CD1c-positive myeloid dendritic cell (primary cell): ENCODE data around the gene TTC7B.

Experiments used
- DNase-seq: peaks from one replicate; pipeline ENCODE4 v3.0.0-alpha.2; 2016; ENCODE audit errors: extremely low spot score

Gene TTC7B

GRCh38 chr14:90674716-90675115 is 141.5 kb downstream of the TTC7B start:
- DNase-seq: no peak

- DNase-seq: peak; percentile 47
These were observed 142.1 kb downstream of the TTC7B start for GRCh38 chr14:90674043-90674670.

DNA sequence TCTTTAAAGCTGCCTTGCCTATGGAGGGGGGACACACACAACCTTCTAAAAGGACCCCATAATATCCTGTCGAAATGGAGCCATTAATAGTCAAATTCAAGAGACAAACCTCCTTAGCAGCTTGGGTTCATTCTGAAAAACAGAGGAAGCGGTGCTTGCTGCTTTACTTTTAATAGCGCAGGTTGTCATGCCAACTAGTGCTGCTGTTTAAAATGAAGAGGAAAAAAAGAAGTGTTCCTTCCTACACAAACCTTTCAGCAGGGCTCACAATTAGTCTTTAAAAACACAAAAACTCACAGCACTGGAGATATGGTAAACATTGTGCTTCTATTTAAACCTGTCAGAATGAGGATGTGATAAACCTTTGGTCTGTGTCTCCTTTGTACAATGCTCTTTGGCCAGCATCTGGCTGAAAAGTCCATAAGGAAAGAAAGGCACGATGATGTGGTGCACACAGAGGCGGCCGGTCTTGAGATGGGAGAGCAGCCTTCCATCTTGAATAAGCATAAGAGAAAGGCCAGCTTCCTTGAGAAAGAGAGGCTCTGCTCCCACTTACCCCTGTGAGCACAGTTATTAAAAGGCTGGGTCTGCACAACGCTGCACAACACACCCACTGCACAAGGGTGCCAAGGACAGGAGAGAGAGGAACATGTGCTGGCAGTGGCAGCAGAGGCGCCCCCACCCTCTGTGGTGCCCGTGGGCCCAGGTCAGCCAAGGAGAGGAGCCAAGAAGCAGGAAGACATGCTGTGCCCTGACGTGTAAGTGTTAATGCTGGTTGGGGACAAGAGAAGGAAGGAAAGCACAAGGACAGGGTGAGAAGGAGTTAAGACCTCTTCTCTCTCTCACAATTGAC is 144.6 kb downstream of the TTC7B start:
- DNase-seq: peak; percentile 72

GRCh38 chr14:90669731-90670130 is 146.5 kb downstream of the TTC7B start:
- peak; percentile 64 for DNase-seq

DNA sequence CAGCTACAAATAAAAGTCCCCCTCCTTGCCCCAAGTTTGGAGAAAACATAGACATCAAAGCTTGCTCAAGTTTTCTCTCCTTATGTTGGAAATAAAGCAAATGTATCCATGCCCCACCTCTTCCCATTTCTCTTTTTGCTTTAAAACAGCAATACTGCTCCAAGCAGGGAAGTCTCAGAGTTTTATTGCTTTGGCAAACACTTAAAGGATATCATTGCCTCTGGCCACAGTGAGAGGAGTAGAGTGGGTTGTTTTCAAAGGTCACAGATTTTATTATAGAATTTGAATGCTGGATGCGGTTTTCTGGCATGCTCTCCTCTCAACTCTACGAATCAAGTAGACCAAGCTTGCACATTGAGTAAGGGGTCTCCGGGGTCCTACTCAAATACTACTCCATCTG is 149.7 kb downstream of the TTC7B start:
- no peak for DNase-seq

DNA sequence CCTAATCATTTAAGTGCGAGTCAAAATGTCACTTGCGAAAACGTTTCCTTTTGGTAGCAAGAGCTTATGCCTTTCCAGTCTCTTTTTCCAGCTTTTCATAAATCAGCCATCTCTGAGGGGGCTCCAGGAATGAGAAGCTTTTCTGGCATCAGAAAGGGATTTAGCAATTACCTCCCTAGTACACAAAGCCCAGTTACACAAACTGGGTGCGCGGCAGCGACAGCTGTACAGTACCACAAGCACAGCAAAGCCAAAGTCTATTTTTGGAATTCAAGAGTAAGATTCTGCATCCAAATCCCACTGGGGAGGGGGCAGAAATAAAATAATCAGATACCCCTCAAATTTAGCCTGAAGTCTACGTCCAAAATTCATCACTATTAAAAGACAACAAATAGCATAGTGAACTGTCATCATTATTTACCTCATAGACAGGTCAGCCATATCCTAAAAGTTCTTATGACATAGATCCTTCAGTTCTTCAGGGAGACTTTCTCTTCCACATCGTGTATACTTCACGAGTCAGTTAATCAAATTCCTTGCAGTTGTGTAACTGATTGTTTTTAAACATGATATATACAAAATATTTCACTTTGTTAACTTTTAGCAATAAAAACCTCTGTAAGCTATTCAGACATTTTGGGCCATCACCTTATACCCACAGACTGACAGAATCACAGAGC is 150.8 kb downstream of the TTC7B start:
- DNase-seq: no peak

- no peak for DNase-seq
These were observed 151.3 kb downstream of the TTC7B start for GRCh38 chr14:90664911-90665310.

GRCh38 chr14:90663680-90664079 is 152.6 kb downstream of the TTC7B start:
- no peak for DNase-seq

DNA sequence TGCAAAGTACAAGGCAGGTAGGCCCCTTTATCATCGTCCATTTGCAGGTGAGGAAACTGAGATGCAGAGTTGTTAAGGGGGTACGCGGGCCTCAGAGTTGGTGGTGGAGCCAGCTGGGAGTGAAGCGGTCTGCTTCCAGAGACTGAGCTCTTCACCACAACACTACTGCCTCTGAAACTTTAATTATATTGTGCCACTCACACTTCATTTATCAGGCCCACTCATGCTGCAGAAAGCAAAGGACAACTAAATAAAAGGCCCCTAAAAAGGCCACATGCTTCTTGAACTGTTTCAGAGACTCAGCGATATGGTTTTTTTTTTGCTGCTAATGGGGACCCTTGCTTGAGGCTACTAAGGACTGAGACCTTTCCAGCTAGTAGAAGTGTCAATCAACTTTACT is 153.1 kb downstream of the TTC7B start:
- no peak for DNase-seq

DNA sequence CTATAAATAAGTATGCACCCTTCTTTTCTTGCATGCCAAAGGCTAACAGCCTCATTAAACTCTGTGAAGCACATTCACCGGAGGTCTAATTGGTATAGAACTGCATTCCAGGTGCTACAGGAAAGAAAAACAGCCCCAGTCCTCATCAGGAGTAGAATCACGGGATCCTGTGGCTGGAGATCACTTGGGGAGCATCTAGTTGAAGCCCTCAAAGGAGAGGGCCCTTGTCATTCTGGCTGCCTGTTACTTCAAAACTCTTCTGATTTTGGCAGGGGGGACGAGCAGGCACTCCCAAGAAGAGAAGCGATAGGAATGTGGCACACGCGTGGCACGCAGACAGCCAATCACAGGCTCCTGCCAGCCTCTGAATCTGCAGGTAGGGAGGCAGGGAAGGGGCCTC is 154.4 kb downstream of the TTC7B start:
- DNase-seq: no peak

DNA sequence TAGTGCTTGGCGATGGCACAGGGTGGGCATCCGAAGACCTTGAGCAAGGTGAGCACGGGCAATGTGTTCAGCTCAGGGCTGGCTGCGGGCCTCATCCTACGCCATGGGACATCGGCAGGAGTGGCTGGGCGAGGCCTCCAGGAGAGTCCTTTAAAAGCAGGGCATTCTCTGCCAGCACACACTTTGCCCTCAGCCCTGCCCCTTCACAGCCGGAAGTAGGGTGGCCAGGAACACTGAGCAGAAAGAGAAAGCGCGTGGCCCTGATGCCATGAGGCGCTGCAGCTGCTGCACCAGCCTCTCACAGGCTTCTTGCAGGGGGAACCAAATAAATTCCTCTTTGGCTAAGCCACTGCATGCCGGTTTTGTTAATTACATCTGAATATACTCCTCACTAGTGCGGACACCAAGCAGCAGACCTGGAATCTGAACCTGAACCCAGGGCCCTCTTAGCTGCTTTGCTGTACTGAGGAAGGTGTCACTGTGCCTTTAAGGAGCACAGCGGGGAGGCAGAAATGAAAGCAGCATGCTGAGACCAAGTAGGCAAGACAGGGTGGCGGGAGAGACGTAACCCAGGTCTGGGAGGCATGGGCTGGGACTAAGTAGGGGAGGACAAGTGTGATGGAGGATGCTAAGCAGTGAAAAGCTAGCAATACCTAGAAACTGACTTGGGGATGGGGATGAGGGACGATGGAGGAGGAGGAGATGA is 155.2 kb downstream of the TTC7B start:
- DNase-seq: no peak

DNA sequence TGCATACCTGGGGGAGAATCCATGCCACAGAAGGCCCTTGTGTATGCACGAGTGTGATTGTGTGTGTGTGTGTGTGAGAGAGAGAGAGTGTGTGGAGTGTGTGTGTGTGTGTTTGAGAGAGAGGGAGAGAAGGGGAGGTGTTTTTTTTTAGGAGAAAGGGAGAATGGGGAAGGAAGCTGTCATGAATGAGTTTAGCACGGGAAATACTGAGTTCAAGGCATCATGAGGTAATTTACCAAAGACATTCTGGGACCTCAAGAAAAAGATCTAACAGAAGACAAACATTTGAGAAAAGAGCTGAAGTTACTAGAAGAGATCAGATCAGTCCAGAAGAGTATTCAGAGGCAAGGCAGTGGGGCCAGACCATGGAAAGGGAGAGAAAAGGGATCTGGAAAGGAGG is 157.1 kb downstream of the TTC7B start:
- DNase-seq: no peak

DNA sequence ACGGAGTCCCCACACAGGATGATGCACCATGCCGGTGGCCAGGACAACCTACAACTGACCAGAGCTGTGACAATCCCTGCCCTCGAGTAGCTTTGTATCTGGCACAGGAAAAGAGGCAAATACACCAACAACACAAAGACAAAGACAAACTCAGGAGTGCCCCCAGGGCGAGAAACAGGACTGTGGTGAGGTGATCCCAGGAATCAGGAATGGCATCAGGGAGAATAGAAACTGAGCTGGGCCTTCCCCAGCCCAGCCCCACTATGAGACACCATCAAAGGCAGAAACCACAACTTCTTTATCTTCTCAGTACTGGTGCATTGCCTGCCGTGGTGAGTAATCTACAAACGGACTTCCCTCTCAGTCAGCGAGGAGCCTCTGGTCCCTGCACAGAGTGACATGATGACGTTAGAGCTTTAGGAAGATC is 157.7 kb downstream of the TTC7B start:
- DNase-seq: peak; percentile 84

- DNase-seq: no peak
These were observed 159.3 kb downstream of the TTC7B start for GRCh38 chr14:90656973-90657372.

- DNase-seq: no peak
These were observed 160.4 kb downstream of the TTC7B start for GRCh38 chr14:90655829-90656228.

DNA sequence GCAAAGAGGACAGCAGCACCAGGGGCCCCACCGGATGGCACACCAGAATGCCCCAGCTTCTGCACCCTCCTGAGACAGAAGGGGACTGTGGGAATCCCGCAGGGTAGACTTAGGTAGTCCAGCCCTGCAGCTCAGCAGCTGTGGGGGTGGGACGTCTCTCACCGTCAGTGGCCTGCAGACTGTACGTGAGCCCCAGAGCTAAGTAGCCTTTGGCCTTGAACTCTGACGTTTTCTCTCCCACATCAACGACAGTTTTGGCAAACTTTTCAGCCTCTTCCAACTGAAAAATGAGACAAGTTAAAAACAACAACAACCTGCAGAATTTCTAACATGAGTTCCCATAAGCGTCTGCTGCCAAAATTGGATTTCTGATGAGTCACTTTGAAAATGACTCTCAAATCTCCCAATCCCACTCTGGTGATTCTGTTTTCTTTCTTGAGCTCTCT is 161.4 kb downstream of the TTC7B start:
- DNase-seq: no peak

DNA sequence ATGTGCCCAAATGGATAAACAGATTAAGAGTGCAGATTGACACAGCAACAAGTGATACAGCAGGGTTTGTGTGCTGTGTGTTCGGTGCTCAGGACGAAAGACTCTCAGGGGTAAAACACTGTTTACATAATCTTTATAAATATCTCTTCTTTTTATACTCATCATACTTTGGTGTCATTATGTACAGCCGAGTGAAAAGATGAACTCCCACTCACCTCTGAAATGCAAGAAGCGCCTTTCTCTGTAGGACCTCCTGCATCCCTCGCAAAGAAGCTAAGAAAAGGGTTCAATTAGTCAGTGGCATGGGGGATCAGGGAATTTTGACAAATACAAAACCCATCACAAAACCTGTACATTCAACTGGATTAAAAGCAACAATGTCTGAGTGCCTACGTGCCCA is 163.6 kb downstream of the TTC7B start:
- DNase-seq: no peak

- no peak for DNase-seq
These were observed 164.2 kb downstream of the TTC7B start for GRCh38 chr14:90651976-90652560.

- no peak for DNase-seq
These were observed 164.9 kb downstream of the TTC7B start for GRCh38 chr14:90651271-90651804.

GRCh38 chr14:90649557-90650135 is 166.6 kb downstream of the TTC7B start:
- no peak for DNase-seq

GRCh38 chr14:90649083-90649482 is 167.1 kb downstream of the TTC7B start:
- no peak for DNase-seq
